ENCODE results near the gene IL4R.
A peak's percentile ranks its signal among the peaks of the same experiment; 100 is the strongest.

Gene IL4R

DNA sequence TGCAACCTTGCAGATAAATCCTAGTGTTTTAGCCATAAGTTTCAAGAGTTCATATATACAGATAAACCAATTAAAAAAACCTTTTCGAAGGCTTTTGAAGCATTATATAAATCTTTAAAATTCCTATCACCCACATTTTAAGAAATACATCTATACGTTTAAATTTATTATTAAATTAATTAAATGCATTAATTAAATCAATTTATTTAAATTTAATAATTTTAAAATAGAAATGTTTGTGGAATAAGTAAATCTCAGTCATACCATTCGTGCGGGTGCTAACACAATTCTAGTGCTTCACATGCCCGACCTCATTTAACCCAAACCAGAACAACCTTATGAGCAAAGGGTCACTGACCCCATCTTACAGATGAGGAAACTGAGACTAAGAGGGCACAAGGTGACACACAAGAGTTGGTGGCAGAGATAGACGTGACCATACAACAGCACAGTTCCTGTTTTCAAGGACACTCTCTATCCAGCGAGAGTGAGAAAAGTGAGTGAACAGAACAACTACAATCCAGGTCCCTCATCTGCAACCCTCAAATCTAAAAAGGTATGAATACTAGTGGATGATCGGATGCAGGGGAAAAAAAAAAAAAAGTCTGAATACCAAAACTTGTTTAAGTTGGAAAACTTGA, 46.6 kb upstream of the IL4R start:
- H3K4me2 ChIP-seq (ENCODE audit: low read length), result peak overlapping the region; percentile 87
- no peaks in the 10 kb centered on the region for H3K9me3 ChIP-seq (ENCODE audit: control insufficient read depth, insufficient read depth, low read length)
- peak overlapping the region; percentile 83 for H3K4me3 ChIP-seq (ENCODE audit: low read length)

DNA sequence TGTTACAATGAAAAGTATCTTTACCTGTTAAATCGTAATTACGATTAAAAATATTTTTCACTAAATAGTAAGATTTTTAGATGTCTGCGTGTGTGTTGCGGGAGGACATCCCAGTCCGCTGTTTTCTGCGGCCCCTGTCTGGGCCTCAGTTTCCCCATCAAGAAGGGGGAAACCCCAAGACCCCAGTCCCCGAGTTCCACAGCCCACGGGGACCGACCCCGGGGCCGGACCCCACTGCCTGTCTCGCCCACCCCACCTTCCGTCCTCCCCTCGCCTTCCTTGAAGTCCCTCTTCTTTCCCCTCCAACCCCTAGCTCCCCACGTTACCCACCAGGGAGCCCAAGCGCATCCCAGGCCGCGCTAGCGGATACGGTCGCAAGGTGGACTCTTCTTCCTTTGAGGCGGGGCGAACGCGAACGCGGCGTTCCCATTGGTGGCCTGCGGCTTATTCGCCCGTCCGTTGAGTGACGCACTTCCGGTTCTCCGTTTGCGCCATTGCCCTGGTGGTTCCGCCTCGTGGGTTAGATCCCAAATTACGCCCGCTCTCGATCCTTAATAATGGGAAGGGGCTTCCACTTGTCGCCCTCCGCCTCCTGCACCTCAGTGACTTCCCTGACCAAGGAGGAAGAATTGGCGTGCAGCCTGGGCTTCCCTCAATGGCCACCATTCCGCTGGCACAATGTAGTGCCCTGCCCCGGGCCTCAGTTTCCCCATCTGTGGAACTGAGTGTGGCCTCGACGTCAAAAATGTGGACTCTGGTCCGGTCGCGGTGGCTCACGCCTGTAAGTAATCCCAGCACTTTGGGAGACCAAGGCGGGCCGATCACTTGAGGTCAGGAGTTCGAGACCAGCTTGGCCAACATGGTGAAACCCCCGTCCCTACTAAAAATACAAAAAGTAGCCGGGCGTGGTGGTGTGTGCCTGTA, 45.1 kb upstream of the IL4R start, which contains the start of gene NSMCE1:
Gene NSMCE1 (minus strand): TSS at position 397 of the 924 bp plus-strand sequence. CDS start 11,202 bp downstream, outside the sequence.
- Histone ChIP-seq H3K9me2 (replicated peaks; ENCODE audit: control insufficient read depth, low read length) (no peaks in the 10 kb centered on the region), H4K20me1 (ENCODE audit: control insufficient read depth, insufficient read depth, low read depth, low read length) (no peaks in the 10 kb centered on the region), H3K79me2 (ENCODE audit: control insufficient read depth, low read length) (peaks cover 39% of the 10 kb centered on the region), H3K27me3 (ENCODE audit: control insufficient read depth, low read length) (no peaks in the 10 kb centered on the region), H3K36me3 (ENCODE audit: control insufficient read depth, low read length) (peaks cover 8% of the 10 kb centered on the region; the same call in 1 of the 2 replicates), H3K4me1 (ENCODE audit: control insufficient read depth, low read length) (peaks cover 90% of the 10 kb centered on the region), H3F3A (ENCODE audit: control insufficient read depth, insufficient read depth) (peaks cover 37% of the 10 kb centered on the region), H3K9me3 (ENCODE audit: control insufficient read depth, insufficient read depth, low read length) (no peaks in the 10 kb centered on the region), H3K27ac (ENCODE audit: low read depth, low read length) (peak within 1 kb of the TSS; percentile 80), H3K4me3 (ENCODE audit: low read length) (peak within 1 kb of the TSS; percentile 83), H3K4me2 (ENCODE audit: low read length) (peak within 1 kb of the TSS; percentile 87)
- TF ChIP-seq, protein P1, sequence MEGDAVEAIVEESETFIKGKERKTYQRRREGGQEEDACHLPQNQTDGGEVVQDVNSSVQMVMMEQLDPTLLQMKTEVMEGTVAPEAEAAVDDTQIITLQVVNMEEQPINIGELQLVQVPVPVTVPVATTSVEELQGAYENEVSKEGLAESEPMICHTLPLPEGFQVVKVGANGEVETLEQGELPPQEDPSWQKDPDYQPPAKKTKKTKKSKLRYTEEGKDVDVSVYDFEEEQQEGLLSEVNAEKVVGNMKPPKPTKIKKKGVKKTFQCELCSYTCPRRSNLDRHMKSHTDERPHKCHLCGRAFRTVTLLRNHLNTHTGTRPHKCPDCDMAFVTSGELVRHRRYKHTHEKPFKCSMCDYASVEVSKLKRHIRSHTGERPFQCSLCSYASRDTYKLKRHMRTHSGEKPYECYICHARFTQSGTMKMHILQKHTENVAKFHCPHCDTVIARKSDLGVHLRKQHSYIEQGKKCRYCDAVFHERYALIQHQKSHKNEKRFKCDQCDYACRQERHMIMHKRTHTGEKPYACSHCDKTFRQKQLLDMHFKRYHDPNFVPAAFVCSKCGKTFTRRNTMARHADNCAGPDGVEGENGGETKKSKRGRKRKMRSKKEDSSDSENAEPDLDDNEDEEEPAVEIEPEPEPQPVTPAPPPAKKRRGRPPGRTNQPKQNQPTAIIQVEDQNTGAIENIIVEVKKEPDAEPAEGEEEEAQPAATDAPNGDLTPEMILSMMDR (IDR thresholded peaks at IDR 0.05; ENCODE audit: low read depth, low read length, poor library complexity, severe bottlenecking), result peak; percentile 10
- TF ChIP-seq EZH2phosphoT487 (IDR thresholded peaks at IDR 0.05; ENCODE audit: borderline replicate concordance, low read length), result no peak

More for the DNA sequence above, 46.6 kb upstream of the IL4R start:
- peaks cover 33% of the 10 kb centered on the region for H3F3A ChIP-seq (ENCODE audit: control insufficient read depth, insufficient read depth)
- H3K27me3 ChIP-seq (ENCODE audit: control insufficient read depth, low read length), result no peaks in the 10 kb centered on the region
- H3K4me1 ChIP-seq (ENCODE audit: control insufficient read depth, low read length), result peaks cover 90% of the 10 kb centered on the region
- H3K9me2 ChIP-seq (replicated peaks; ENCODE audit: control insufficient read depth, low read length), result no peaks in the 10 kb centered on the region
- peaks cover 46% of the 10 kb centered on the region for H3K79me2 ChIP-seq (ENCODE audit: control insufficient read depth, low read length)
- H4K20me1 ChIP-seq (ENCODE audit: control insufficient read depth, insufficient read depth, low read depth, low read length), result no peaks in the 10 kb centered on the region
- H3K27ac ChIP-seq (ENCODE audit: low read depth, low read length), result peak overlapping the region; percentile 80
- no peak for TF ChIP-seq EZH2phosphoT487 (IDR thresholded peaks at IDR 0.05; ENCODE audit: borderline replicate concordance, low read length)
- TF ChIP-seq, protein P1 (IDR thresholded peaks at IDR 0.05; ENCODE audit: low read depth, low read length, poor library complexity, severe bottlenecking), result no peak
- peaks cover 9% of the 10 kb centered on the region; the same call in 1 of the 2 replicates for H3K36me3 ChIP-seq (ENCODE audit: control insufficient read depth, low read length)

DNA sequence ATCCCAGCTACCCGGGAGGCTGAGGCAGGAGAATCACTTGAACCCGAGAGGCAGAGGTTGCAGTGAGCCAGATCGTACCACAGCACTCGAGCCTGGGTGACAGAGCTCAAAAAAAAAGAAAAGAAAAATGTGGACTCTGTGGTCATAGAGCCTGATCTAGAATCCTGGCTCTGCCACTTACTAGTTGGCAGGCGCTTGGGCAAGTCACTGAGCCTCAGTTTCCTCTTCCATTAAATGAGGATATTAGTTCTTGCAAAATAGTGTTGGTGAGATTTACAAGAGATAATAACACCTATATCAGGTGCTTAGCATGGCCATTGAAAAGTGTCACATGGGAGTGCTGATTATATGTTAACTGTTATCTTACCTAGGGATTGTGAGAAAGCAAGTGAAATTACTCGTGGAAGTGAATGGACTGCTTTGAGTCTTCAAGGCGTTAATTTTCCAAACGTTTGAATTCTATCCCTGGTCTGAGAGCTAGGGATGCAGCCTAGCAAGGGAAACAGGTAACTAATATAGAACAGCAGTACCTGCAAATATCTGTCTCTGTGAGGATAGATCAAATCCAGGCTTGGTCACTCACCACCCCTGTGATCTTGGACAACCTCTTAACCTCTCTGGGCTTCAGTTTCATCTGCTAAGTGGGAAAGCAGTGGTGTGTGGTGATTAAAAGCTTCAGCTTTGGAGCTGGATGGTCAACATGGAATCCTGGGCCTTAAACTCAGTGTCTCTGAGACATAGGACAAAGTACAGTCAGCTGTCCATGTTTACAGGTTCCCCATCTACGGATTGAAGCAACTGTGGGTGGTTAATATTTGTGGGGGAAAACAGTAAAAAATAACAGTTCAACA, 44.2 kb upstream of the IL4R start:
- H3K79me2 ChIP-seq (ENCODE audit: control insufficient read depth, low read length), result peaks cover 34% of the 10 kb centered on the region
- H4K20me1 ChIP-seq (ENCODE audit: control insufficient read depth, insufficient read depth, low read depth, low read length), result no peaks in the 10 kb centered on the region
- peak overlapping the region; percentile 87 for H3K4me2 ChIP-seq (ENCODE audit: low read length)
- no peaks in the 10 kb centered on the region for H3K9me2 ChIP-seq (replicated peaks; ENCODE audit: control insufficient read depth, low read length)
- peak overlapping the region; percentile 80 for H3K27ac ChIP-seq (ENCODE audit: low read depth, low read length)
- H3K36me3 ChIP-seq (ENCODE audit: control insufficient read depth, low read length), result peaks cover 2% of the 10 kb centered on the region; the same call in 1 of the 2 replicates
- H3K27me3 ChIP-seq (ENCODE audit: control insufficient read depth, low read length), result no peaks in the 10 kb centered on the region
- H3K9me3 ChIP-seq (ENCODE audit: control insufficient read depth, insufficient read depth, low read length), result no peaks in the 10 kb centered on the region
- TF ChIP-seq EZH2phosphoT487 (IDR thresholded peaks at IDR 0.05; ENCODE audit: borderline replicate concordance, low read length), result no peak
- TF ChIP-seq, protein P1 (IDR thresholded peaks at IDR 0.05; ENCODE audit: low read depth, low read length, poor library complexity, severe bottlenecking), result no peak
- H3K4me3 ChIP-seq (ENCODE audit: low read length), result peak overlapping the region; percentile 83
- peaks cover 43% of the 10 kb centered on the region for H3F3A ChIP-seq (ENCODE audit: control insufficient read depth, insufficient read depth)
- H3K4me1 ChIP-seq (ENCODE audit: control insufficient read depth, low read length), result peaks cover 90% of the 10 kb centered on the region

Data from DOHH2 (cell line).